ENCODE measurements around the gene OR10A6. TPM values are rescaled to one million over a fixed set of nuclear protein-coding genes. Genes with fewer than 3 reads are reported as not detected.

Gene OR10A6
- not detected in 2 replicates for total RNA-seq (2012; rRNA removed)
- 0.14 and 0.19 TPM in 2 replicates for polyA plus RNA-seq (2012; rRNA removed)
- polyA plus RNA-seq (2012; cell fraction: cytosol; rRNA removed) = 0.03 TPM in 1 of 2 replicates, not detected in the other
- 0.09 and 1.0 TPM in 2 replicates for polyA plus RNA-seq (2012; cell fraction: nucleus; rRNA removed; ENCODE audit: low replicate concordance)
- Bru-seq, nascent RNA = not detected
- percentile 6 among the genes with signal in this experiment for BruChase-seq, experiment 1, labeled RNA remaining after a 6-hour chase
- BruChase-seq, experiment 2, labeled RNA remaining after a 2-hour chase = percentile 14 among the genes with signal in this experiment
- long read RNA-seq = 0 reads

GRCh38 chr11:7931168-7931567 is at the start of gene OR10A6:
Gene OR10A6 (minus strand): TSS chr11:7931268. CDS start chr11:7928662, 2,606 bp downstream.
- Histone ChIP-seq H3K4me2 (ENCODE audit: low read depth, low read length) (no peak within 1 kb of the TSS), H3K4me3 (ENCODE audit: insufficient read depth, low read depth, low read length) (no peak within 1 kb of the TSS), H3K4ac (ENCODE audit: low read depth, low read length) (no peak within 1 kb of the TSS), H4K20me1 (ENCODE audit: insufficient read depth, low read length) (no peaks in the 10 kb centered on the region), H2AFZ (replicated peaks; ENCODE audit: low read length, poor library complexity) (no peak within 1 kb of the TSS), H3K4me1 (ENCODE audit: control insufficient read depth, insufficient read depth, low read length) (no peaks in the 10 kb centered on the region), H3K23ac (ENCODE audit: low read depth, low read length) (no peak within 1 kb of the TSS), H2AK9ac (replicated peaks; ENCODE audit: low read depth, low read length, poor library complexity) (no peak within 1 kb of the TSS), H4K8ac (ENCODE audit: low read depth in 2 of 2, low read length in 2 of 2) (no peak within 1 kb of the TSS), H3K9me1 (ENCODE audit: insufficient read depth, low read length) (no peaks in the 10 kb centered on the region), H3K56ac (ENCODE audit: extremely low read depth, insufficient read depth, low read length) (no peak within 1 kb of the TSS), H2AK5ac (ENCODE audit: low read depth, low read length) (no peak within 1 kb of the TSS), H3K27me3 (ENCODE audit: control insufficient read depth, insufficient read depth, low read length) (0 out of 2 replicates have a peak, but pooled peaks cover 1% of the 10 kb centered on the region), H3K36me3 (ENCODE audit: control insufficient read depth, insufficient read depth, low read length) (no peaks in the 10 kb centered on the region), H4K91ac (ENCODE audit: insufficient read depth, low read depth, low read length) (no peak within 1 kb of the TSS), H3K14ac (replicated peaks; ENCODE audit: low read depth, low read length) (no peak within 1 kb of the TSS), H2BK120ac (ENCODE audit: low read depth, low read length) (no peak within 1 kb of the TSS), H2BK5ac (ENCODE audit: low read depth, low read length, poor library complexity, severe bottlenecking) (no peak within 1 kb of the TSS), H3K27ac (ENCODE audit: insufficient read depth, low read length) (no peak within 1 kb of the TSS), H3K9ac (ENCODE audit: low read depth, low read length) (no peak within 1 kb of the TSS), H3K79me1 (ENCODE audit: low read depth in 1 of 2, low read length in 2 of 2) (no peaks in the 10 kb centered on the region), H3K9me3 (ENCODE audit: control insufficient read depth, insufficient read depth, low read length) (no peaks in the 10 kb centered on the region), H3K18ac (ENCODE audit: low read depth, low read length) (no peak within 1 kb of the TSS), H4K5ac (ENCODE audit: low read depth, low read length) (no peak within 1 kb of the TSS), H2BK20ac (ENCODE audit: low read depth, low read length) (no peak within 1 kb of the TSS), H2BK15ac (ENCODE audit: low read depth, low read length) (no peak within 1 kb of the TSS)
- no CpG with 5 or more reads among the region's 4 CpGs for WGBS, 2 experiments (ENCODE audit: extremely low coverage in 2 of 2, insufficient read length in 1 of 2)
- ATAC-seq (ENCODE audit: low read depth) (no peak), DNase-seq (no peak)
- intact Hi-C loops (cut with micrococcal nuclease) = no loop called here
- dilution Hi-C loops (cut with HindIII; ENCODE audit: low sequenced_read_pairs, unreplicated experiment) = no loop called here
- POLR2A ChIA-PET (ENCODE audit: unreplicated experiment) = no interaction called here
- no TSS peak for BruUV-seq (replicated peaks)
- TF ChIP-seq NFE2L2 (IDR thresholded peaks at IDR 0.05; ENCODE audit: low read depth, low read length) (no peak), CEBPB (IDR thresholded peaks at IDR 0.05; ENCODE audit: low read depth, low read length) (no peak), RCOR1 (IDR thresholded peaks at IDR 0.05; ENCODE audit: insufficient replicate concordance, low read length) (no peak), CHD1 (IDR thresholded peaks at IDR 0.05; ENCODE audit: low read depth, low read length) (no peak), BHLHE40 (IDR thresholded peaks at IDR 0.05; ENCODE audit: low read depth, low read length) (no peak), MAZ (IDR thresholded peaks at IDR 0.05; ENCODE audit: borderline replicate concordance, low read depth, low read length) (no peak), CTCF (conservative IDR thresholded peaks at IDR 0.05; ENCODE audit: low read depth, low read length) (no peak), FOS (IDR thresholded peaks at IDR 0.05; ENCODE audit: low read depth, low read length) (no peak), POLR2A (IDR thresholded peaks at IDR 0.05; ENCODE audit: low read depth, low read length) (no peak), ELK1 (IDR thresholded peaks at IDR 0.05; ENCODE audit: borderline replicate concordance, low read depth, low read length) (no peak), SMC3 (IDR thresholded peaks at IDR 0.05; ENCODE audit: low read depth, low read length) (no peak), RFX5 (IDR thresholded peaks at IDR 0.05; ENCODE audit: low read depth, low read length) (no peak), MAFK (IDR thresholded peaks at IDR 0.05; ENCODE audit: low read depth, low read length) (no peak), USF2 (IDR thresholded peaks at IDR 0.05; ENCODE audit: low read depth, low read length) (no peak), MXI1 (IDR thresholded peaks at IDR 0.05; ENCODE audit: borderline replicate concordance, low read depth, low read length) (no peak), RAD21 (IDR thresholded peaks at IDR 0.05; ENCODE audit: low read length) (no peak)
- in situ Hi-C loops (cut with MboI; ENCODE audit: low sequenced_read_pairs) = no loop called here
- CTCF ChIA-PET = no interaction called here

Data from IMR-90 (cell line).